Upper lobe of left lung (tissue), 4 donors: ENCODE measurements around the gene NAT9.

Experiments used
- EP300 ChIP-seq, 4 donors: sonication (generic); formaldehyde crosslinking; IDR thresholded peaks; one replicate each; pipeline ENCODE4 v1.5.1; 2017; ENCODE audit warnings: antibody characterized with exemption in 4 of 4, control low read depth in 2 of 4
- POLR2AphosphoS5 ChIP-seq, 2 donors: sonication (generic); formaldehyde crosslinking; IDR thresholded peaks; one replicate each; pipeline ENCODE4 v1.5.1; 2017; ENCODE audit warnings: antibody characterized with exemption in 2 of 2

- no peak for TF ChIP-seq EP300 (IDR thresholded peaks at IDR 0.05)
- TF ChIP-seq POLR2AphosphoS5 (IDR thresholded peaks at IDR 0.05) = no peak
Observed at GRCh38 chr17:74816905-74817620, 40.9 kb upstream of the NAT9 start.
